NCI-H82 (cell line): Measurements from ENCODE around the gene PKNOX2.

Experiments used
- DNase-seq: peaks from one replicate; lab custom pipeline; 2025; lab: John Stamatoyannopoulos, UW

PKNOX2 gene

DNA sequence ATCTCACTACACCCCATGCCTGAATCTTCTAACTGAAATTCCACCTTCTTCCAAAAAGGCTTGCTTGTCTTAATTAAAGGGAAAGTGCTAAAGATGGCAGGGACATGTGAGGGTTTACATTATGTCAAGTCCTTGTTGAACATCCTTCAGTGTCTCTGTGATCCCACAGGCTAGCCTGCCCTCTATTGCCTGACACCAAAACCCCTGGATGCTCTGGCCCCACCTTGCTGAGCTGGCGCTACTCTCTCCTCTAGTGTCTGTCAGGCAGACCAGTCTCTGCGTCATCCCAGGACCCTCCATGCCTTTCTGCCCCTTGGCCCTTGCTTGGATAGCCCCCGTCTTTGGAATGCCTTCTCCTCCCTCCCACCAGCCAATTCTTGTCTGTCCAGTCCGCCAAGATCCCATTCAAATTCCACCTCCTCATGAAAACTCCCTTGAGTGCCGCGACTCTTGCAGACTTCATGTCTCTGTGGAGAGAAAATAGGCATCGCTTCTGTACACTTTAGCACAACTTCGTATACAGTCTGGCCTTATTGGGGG, 69.3 kb downstream of the PKNOX2 start:
- no peak for DNase-seq

DNA sequence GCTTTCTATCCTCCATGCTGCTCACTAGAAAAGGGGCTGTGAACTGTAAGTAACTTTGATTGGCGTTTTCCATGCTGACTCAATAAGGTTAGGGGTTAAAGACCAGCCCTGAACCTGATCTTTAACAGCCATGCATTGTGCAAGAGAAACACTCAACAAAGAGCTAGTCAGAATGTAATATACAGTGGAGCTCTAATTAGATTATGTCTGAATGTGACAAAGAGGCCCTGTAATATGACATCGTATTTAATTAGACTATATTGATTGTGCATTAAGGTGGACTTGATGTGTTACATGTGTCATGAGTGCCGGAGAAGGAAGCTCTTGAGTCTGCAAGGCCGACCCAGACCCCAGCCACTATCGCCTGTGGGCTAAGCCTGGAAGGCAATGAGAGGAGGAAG, 70.5 kb downstream of the PKNOX2 start:
- DNase-seq = no peak

DNA sequence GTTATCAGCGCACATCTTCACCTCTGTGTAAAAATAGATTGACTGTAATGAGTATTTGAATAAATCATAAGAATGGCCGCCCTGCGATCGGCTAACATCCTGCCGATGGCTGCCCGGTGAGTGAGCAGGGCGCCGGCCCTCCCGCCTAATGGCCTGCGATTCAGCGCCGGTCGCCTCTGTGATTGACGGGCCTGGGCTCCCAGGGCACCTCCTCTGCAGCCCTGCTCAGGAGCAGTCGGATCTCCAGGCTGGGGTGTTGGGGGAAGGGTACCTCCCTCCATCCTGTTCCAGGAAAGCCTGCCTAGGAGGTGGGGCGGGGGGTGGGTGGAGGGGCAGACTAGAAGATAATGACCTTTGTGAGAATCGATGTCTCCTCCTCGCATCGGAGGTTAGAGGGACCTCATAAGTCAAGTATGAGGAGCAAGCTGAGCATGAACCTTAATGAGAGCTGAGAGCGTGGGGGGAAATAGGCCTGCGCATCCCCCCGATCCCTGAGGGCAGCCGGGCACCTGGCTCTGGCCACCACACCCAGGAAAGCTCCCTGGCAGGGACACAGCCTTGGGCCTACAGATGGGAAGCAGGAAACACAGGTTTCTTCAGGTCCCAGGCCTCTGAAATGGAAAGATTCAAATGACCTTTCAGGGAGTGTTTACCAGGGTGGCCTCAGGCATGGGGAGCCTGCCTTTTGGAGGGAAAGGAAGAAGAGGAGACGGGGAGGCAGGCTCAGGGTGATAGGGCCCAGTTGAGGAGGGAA, 71.7 kb downstream of the PKNOX2 start:
- no peak for DNase-seq

DNA sequence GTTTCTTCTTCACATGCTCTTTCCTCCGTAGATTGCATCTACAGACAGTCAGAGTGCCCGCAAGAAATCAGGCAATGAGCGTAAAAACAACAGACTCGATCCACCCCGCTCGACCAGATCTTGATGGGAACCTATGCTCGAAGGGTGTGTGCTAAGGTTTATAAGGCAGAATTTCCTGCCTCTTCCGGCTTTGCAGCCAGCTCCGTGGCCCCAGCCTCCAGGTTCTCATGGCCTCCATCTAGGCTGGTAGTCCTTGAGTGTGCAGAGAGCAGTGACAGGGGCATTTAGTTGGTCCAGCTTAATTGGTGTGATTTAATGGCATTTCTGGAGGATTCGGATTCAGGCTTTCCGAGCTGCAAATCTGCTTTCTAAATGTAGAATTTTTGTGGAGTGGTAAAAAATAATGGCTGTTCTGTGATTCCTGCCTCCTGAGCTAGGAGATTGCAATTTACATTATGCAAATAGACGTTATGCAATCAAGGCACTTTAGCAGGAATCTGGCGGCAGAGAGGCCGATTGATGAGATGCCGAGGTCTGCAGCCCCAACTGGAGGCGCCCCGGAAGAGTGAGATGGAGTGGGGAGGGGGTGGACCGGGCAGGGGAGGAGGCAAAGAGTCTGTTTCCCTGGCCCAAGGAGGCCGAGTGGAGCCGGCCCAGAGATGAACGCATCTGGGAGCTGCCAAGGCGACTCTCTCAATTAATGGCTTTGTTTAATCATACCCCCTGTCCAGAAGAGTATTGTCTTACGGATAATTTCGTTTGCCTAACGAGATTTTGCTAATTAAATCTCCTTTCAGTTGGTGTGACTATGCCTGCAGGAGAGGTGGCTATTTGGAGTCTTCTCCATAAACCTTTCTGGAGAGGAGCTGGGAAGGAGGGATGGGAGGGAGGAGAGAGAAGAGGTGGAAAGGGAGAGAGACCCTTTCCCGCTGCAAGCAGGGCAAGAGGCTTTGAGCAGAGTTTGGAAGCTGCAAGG, 75.3 kb downstream of the PKNOX2 start:
- DNase-seq = peak; percentile 85

DNA sequence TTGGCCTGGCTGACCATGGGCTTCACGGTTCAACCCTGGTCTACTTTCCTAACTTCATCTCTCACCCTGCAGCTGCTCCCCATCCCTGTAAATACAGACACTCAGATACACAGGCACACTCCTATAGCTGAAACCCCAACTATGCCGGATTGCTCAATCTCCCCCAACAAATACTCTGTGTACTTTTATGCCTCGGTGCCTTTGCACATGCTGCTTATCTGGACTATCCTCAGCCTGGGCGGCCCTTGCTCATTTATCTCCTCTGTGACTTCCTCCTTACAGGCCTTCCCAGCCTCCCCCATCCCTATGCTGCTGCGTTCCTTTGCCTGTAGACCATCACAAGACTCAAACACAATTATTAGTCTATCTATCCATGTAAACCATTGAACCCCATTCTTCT, 76.6 kb downstream of the PKNOX2 start:
- DNase-seq = no peak

DNA sequence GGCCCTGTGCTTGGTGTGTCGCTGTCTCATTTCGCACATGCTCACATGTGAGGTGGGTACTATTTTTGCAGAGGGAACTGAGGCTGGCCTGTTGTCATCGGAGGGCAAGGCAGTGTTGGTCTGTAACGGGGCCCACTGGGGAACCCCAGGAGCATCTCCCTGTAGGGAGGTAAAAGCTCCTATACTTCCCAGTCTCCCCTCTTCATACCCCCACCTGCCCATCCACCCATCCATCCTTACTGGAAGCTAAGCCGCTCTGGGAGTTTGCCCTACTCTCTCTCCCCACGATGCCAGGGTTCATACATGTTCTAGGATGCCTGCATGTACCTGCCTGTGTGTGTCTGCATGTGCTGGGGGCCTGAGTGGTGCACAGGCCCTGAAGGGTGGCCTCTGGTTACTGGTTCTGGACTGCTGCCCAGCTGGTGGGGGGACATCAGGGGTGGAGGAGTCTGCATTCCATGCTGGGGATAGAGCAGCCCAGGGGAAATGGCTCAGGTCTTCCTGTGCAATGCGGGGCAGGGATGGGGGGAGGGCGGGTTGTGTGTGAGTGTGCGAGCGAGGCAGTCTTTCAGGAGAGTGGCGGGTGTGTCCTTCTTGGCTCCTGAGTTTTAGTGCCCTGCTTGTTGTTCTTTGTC, 77.7 kb downstream of the PKNOX2 start:
- DNase-seq = no peak

DNA sequence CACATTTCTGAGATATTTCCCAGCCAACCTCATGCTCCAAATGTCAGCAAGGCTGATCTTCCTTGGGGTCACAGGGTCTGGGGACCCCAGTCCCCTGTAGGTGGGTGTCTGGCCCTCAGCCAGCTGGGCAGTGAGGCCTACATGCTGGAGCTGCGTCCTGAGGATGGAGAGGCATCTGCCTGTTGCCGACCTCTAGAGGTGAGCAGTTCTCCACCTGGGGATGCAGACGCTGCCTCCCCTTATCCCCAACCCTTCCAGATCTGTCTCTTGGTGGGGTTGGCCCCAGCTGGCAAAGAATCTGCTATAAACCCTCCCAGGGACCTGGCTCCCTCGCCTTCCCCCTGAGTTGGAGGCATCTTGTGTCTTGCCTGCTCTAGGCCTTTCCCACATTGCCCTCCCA, 79.6 kb downstream of the PKNOX2 start:
- no peak for DNase-seq

DNA sequence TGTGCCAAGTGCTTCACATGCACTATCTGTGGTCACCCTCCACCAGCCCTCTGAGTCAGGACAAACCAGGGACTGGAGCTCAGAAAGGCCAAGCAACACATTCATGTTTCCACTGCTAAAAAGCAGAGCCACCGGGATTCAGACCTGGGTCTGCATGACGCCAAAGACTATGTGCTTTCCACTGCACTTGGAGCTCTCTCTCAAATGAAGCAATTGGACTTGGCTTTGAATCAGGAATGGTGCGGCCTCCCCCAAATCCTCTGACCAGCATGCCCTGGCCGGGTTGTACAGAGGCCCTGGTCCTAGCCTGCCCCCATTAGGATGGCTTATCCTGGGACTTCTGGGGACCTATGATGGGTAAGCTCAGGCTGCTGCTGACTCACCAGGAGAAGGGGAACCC, 80.7 kb downstream of the PKNOX2 start:
- no peak for DNase-seq

DNA sequence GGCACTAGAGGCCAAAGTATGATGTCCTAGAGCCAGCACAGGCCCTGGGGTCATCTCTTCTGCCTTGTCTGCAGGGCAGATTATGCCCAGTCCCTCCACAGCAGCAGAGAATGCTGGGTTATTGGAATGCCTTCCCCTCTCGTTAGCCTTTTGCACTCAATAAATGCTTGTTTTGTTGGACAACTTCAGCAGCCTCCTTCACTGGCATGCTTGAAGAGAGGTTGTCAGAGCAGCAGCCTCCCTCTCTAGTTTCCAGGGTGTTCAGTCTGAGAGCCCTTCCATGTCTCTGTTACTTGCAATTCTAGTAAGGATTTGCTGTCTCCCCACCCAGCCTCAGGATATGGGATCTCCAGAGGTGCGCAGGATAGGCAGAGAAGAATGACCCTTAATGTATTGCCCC, 82.9 kb downstream of the PKNOX2 start:
- DNase-seq = no peak

DNA sequence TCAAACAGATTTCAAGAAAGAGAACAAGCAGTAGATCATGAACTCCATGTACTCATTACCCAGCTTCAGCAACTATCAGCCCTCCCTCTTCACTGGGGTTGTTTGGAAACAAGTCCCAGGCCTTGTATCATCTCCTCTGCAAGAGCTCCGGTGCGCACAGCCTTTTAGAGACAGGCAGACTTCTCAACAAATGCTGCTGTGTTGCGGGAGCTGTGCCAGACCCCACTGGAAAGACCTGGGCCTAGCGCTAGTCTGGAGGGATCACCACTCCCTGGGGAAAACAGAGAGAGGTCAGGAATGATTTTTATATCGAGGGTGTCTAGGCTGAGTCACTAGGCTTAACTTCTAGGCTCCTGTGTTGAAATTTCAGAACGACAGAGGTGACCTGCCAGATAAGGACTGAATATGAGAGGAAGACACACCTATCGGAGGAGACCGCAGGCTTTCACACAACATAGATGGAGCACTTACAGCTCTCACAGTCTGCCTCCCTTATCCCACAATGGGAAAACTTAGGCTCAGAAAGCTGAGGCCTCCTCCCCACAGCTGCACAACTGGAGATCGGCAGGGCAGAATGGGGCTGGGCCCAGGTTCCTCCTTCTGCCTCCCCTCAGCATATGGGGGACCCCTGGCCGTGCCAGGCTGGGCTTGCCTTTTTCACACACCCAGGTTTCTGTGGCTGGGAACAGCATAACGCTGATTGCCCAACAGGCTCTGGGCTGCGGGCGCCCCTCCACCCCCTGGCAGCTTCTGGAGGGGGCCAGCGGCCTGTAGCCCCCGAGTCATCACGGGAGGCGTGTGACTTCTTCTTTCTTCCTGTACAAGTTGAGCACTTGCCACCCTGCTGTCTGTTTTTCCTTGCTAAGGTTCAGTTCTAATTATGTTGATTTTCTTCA, 86.0 kb downstream of the PKNOX2 start:
- no peak for DNase-seq

DNA sequence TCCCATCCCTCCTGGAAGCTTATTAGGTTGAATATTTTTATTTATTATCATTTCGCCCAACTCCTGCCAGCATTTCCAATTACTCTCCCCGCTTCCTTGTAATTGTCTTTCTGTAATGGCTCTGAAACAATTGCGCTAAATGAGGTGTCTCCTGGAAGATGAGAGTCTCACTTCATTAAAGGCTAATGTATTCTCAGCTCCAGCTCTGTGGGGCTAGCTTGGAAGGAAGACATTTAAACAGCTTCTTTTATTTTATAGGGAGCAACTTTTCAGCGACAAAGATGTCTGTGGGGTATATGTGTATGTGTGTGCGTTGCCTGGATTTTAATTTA, 86.6 kb downstream of the PKNOX2 start:
- DNase-seq = no peak

DNA sequence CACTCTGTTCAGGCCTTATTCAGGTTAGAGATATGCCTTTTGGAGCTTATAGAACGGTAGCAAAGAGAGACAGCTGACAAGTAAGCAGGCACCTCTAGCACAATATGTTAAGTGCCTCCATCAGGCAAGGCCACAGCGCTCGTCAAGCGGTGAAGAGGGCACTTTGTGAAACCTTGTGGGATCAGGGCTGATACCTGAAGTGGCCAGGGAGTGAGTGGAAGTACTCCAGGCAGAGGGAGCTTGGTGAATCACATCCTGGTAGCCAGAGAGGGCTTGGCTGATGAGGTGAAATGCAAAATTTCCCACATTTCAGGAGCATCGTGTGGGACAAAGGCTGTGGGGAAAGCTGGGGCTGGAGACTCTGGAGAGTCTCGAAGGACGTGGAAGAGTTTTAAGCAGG, 87.4 kb downstream of the PKNOX2 start:
- no peak for DNase-seq

DNA sequence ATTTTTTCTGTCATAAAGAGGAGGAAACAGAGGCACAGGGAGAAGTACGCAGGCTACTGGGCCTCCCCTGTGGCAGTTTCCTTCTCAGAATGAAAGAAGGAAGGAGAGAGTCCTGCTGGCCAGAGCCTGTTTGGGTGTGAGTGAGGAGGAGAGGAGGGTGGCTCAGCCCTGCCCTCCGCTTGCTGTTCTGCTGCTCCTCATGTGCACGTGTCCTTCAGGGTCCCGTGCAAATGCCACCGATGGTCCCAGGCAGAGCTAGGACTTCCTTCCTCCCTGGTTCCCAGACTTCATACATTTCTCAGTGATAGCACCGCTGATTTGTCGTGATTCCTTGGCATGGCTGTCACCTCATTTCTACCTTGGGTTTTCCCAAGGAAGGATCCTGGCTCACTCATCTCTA, 88.7 kb downstream of the PKNOX2 start:
- no peak for DNase-seq

DNA sequence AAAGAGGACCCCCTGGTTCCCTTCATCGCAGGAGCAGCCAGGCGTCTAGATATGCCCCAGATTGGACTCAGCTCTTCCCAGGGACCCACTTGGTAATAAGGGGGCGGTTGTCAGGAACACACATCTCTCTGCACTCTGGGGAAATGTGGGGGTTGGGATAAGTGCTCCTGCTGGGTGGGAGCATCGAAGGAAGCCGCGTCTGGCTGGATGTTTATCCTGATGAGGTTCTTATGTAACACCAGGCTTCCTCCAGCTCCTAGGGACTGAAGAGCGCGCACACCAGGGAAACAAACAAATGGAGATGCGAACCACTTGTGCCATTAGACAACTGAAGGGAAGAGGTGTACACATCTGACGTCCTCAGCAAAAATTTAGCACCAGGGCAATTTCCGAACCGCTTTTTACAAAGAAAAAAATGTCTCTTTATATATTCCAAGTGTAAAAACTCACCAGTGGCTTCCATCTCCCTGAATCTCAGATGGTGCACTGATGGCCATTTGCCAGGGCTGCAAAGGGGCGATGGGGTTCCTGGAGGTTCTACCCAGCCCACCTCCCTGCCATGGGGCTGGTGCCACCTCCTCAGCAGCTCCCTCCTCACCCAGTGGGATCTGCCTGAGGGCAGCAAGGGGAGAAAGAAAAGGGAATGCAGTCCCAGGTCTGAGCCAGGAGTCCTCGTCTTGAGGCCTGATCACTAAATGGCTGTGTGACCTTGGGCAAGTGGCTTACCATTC, 89.4 kb downstream of the PKNOX2 start:
- no peak for DNase-seq

DNA sequence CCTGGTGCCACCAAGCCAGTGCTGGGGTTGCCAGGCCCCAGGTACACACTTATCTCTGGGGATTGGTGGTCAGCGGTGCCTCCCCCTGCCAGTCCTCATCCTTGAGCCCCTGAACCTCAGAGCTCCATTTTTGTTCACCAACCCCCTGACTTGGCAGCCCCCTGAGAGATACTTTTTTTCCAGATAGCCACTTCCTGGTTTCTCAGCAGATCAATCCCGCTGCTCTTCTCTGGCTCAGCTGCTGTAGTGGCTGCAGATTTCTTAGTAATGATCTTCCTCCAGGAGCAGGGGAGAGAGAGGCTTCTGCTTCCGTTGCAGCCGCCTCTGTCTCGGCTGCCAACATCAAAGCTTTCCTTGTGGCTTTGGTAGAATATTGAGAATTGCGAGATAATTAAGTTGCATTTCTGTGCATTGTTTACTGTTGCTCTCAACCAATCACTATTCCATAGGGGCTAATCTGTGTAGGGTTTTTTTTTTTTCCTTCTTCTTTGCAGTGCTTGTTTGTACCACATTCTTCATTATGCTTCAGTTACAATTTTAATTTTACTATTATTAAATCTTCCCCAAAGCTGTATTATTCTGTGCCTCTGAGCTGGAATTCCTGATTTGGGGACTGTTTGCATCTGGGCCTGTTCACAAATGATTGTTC, 92.1 kb downstream of the PKNOX2 start:
- no peak for DNase-seq

DNA sequence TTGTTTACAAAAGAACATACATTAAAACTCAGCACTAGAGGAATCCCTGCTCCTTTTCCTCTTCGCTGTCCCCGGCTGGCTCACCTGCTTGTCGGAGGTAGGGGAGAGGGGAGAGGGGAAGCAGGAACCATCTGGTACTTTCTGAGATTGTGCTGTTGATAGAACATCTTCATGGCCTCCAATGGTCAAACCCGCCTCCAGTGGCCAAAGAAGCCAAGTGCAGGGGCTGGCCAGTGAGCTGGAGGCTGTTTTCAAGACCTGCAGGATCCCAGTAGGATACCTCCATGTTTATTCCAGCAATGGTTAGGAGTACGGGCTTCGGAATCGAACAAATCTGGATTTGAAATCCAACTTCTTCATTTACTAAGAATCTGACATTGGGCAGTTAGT, 92.6 kb downstream of the PKNOX2 start:
- DNase-seq = peak; percentile 33

DNA sequence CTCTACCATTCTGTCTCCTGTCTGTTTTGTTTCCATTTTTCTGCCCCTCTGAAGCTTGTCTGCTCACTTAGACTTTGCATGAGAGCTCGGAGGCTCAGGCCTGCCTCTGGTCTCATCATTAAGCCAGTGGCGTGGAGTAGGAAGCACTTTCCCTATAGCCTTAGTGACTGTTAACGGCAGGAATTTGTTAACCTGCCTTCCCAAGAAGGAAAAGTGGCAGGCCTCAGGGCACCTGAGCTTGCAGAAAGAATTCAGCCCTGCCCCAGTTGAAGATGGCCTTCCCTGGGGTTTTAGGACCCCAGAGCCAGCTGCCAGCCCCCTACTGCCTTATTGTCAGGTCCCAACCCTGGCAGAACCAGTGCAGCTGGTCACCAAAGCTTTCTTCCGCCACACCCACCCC, 93.2 kb downstream of the PKNOX2 start:
- no peak for DNase-seq

DNA sequence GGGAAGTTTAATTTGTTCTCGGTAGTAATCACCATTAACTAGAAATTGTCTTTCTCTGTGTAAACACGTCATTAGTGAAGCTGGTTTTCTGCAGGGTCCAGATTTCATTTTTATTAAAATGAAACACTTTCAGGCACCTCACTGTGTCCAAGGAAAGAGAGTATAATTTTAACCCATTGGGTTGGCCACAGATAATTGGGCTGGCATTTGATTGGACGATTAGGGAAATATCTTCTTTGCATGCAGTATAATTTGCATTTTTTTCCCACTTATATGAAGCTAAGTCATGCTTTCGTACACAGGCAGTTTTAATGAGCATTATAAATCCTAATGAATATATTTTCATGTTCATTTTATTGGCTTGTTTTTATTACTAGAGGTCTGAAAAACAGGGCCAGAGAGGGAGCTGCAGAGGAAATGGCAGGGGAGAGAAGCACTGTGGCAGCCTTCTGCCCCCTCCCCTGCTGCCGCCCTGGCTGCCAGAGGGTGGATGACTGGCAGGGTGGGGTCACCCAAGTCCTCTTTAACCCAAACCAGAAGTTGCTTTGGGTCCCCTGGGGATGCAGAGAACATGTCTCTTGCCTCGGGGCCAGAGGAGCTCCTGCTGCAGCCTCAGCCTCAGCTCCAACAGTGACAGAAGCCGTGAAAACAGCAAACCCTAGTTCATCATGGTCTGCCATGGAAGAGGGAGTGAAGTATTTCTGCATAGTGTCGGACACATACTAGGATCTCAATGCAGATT, 93.9 kb downstream of the PKNOX2 start:
- no peak for DNase-seq

DNA sequence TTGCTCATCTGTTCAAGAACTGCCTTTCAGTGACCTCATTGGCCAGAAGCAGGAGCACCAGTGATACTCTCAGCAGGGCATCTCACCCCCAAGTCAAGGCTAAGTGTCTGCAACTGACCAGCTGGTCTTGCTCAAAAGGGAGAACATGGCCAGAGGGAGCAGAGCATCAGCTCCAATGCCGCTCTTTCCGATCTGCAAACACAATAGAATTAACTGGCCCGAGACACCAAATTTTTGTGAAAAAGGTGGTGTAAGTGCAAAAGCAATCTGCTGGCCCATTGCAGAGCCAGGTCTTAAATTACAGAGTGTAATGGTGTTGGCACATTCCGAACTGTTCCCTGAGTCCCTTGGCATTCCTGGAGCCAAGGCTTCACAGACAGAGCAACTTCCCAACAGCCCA, 97.0 kb downstream of the PKNOX2 start:
- DNase-seq = no peak
